Loucy (cell line): ENCODE measurements around the gene ANP32D.
"Not testable (repeated sequence)": the region's sequence is repeated elsewhere in the genome, so short reads cannot be mapped to it uniquely, and the experiment has no call there.

Experiments used
- EZH2phosphoT487 ChIP-seq: fragments of 200-600 bp; IDR thresholded peaks from 2 replicates; pipeline ENCODE4 v1.6.1; 2018; ENCODE audit warnings: antibody characterized with exemption, mild to moderate bottlenecking, moderate library complexity, borderline replicate concordance
- TF ChIP-seq, protein P1 (sequence below): fragments of 200-600 bp; sonication (generic); conservative IDR thresholded peaks from 2 replicates; pipeline ENCODE4 v1.5.1; 2014; ENCODE audit warnings: mild to moderate bottlenecking, antibody characterized with exemption, low read length

DNA sequence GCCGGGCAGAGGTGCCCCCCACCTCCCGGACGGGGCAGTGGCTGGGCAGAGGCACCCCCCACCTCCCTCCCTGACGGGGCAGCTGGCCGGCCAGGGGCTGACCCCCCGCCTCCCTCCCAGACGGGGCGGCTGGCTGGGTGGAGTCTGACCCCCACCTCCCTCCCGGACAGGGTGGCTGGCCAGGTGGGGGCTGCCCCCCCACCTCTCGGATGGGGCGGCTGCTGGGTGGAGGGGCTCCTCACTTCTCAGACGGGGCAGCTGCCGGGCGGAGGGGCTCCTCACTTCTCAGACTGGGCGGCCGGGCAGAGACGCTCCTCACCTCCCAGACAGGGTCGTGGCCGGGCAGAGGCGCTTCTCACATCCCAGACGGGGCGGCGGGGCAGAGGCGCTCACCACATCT, 48.0 kb downstream of the ANP32D start:
- TF ChIP-seq, protein P1, sequence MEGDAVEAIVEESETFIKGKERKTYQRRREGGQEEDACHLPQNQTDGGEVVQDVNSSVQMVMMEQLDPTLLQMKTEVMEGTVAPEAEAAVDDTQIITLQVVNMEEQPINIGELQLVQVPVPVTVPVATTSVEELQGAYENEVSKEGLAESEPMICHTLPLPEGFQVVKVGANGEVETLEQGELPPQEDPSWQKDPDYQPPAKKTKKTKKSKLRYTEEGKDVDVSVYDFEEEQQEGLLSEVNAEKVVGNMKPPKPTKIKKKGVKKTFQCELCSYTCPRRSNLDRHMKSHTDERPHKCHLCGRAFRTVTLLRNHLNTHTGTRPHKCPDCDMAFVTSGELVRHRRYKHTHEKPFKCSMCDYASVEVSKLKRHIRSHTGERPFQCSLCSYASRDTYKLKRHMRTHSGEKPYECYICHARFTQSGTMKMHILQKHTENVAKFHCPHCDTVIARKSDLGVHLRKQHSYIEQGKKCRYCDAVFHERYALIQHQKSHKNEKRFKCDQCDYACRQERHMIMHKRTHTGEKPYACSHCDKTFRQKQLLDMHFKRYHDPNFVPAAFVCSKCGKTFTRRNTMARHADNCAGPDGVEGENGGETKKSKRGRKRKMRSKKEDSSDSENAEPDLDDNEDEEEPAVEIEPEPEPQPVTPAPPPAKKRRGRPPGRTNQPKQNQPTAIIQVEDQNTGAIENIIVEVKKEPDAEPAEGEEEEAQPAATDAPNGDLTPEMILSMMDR: not testable (repeated sequence)
- TF ChIP-seq EZH2phosphoT487: not testable (repeated sequence)
